SK-MEL-5 (cell line): ENCODE results near the gene RENBP. TPM values are rescaled to one million over a fixed set of nuclear protein-coding genes. Genes with fewer than 3 reads are reported as not detected.

Experiments
- DNase-seq: peaks from one replicate; pipeline ENCODE4 v3.0.0-alpha.2; 2016; ENCODE audit warnings: low read depth, low spot score
- in situ Hi-C: cut with HindIII; loops from 2 replicates; pipeline ENCODE4 v1.10.0; 2016; ENCODE audit warnings: low sequenced_read_pairs, high pct_unique_total_duplicates, low pct_unique_long_range_greater_than_20kb
- total RNA-seq: library from RNA; depleted of rRNA; stranded (reverse); fragments of >200 nt; shearing (Covaris generic); gene quantifications from 2 replicates; pipeline ENCODE4 v1.2.3, GENCODE V29; 2014

RENBP gene
- total RNA-seq, 1 experiment from 2014 or later = 12.3 TPM

- DNase-seq = peak; percentile 96
- in situ Hi-C loops = no loop called here
Observed at GRCh38 chrX:153927922-153928760, 16.3 kb downstream of the RENBP start.

- DNase-seq = no peak
- in situ Hi-C loops = no loop called here
Observed at GRCh38 chrX:153927672-153927921, 16.8 kb downstream of the RENBP start.

- in situ Hi-C loops = no loop called here
Observed at GRCh38 chrX:153926858-153927671, 17.4 kb downstream of the RENBP start.

GRCh38 chrX:153926552-153926857 lies 17.9 kb downstream of the RENBP start:
- DNase-seq = no peak
- in situ Hi-C loops = no loop called here

More at GRCh38 chrX:153926858-153927671, 17.4 kb downstream of the RENBP start:
- DNase-seq = no peak

- in situ Hi-C loops = no loop called here
- no peak for DNase-seq
Observed at GRCh38 chrX:153925739-153926551, 18.5 kb downstream of the RENBP start, which contains the start of gene ARHGAP4. Gene ARHGAP4 (minus strand): TSS chrX:153926264. CDS start chrX:153926202, 62 bp downstream.

- in situ Hi-C loops = no loop called here
Observed at GRCh38 chrX:153925387-153925738, 19.1 kb downstream of the RENBP start.

GRCh38 chrX:153924149-153924861 lies 20.1 kb downstream of the RENBP start:
- DNase-seq = peak; percentile 50
- in situ Hi-C loops = no loop called here

More at GRCh38 chrX:153925387-153925738, 19.1 kb downstream of the RENBP start:
- DNase-seq = no peak

GRCh38 chrX:153922932-153923857 lies 21.2 kb downstream of the RENBP start:
- peak; percentile 65 for DNase-seq

GRCh38 chrX:153921511-153922446 lies 22.7 kb downstream of the RENBP start:
- DNase-seq = no peak
- in situ Hi-C loops = no loop called here

More at GRCh38 chrX:153922932-153923857, 21.2 kb downstream of the RENBP start:
- in situ Hi-C loops = no loop called here

- in situ Hi-C loops = no loop called here
- no peak for DNase-seq
Observed at GRCh38 chrX:153921070-153921469, 23.4 kb downstream of the RENBP start.

- no peak for DNase-seq
- in situ Hi-C loops = no loop called here
Observed at GRCh38 chrX:153920546-153920945, 23.9 kb downstream of the RENBP start.

GRCh38 chrX:153919281-153919680 lies 25.2 kb downstream of the RENBP start:
- in situ Hi-C loops = no loop called here
- no peak for DNase-seq

- in situ Hi-C loops = no loop called here
- DNase-seq = no peak
Observed at GRCh38 chrX:153917869-153918268, 26.6 kb downstream of the RENBP start.

GRCh38 chrX:153913701-153914100 lies 30.7 kb downstream of the RENBP start:
- no peak for DNase-seq
- in situ Hi-C loops = no loop called here

- no peak for DNase-seq
- in situ Hi-C loops = no loop called here
Observed at GRCh38 chrX:153913211-153913610, 31.2 kb downstream of the RENBP start.

GRCh38 chrX:153911798-153912197 lies 32.6 kb downstream of the RENBP start:
- in situ Hi-C loops = no loop called here
- no peak for DNase-seq
